Forelimb muscle (tissue), 1 donor: ENCODE data around the gene BBLN. TPM values are rescaled to one million over a fixed set of nuclear protein-coding genes. Genes with fewer than 3 reads are reported as not detected.

Experiments used
- DNase-seq: peaks from one replicate; pipeline ENCODE4 v3.0.0-alpha.2; 2013; ENCODE audit warnings: low read depth
- polyA plus RNA-seq: library from polyadenylated mRNA; unstranded; fragments of 120-200 nt; gene quantifications from one replicate; pipeline ENCODE4 v1.2.1, GENCODE V29; 2013; ENCODE audit not compliant: insufficient read length

Gene BBLN
- polyA plus RNA-seq, 1 donor: 28.3 TPM

- DNase-seq: no peak
These were observed 15.6 kb upstream of the BBLN start for GRCh38 chr9:128144239-128145181.

GRCh38 chr9:128145536-128145935 lies 14.5 kb upstream of the BBLN start:
- DNase-seq: no peak

GRCh38 chr9:128145951-128146351 lies 14.1 kb upstream of the BBLN start:
- no peak for DNase-seq

- no peak for DNase-seq
These were observed 13.4 kb upstream of the BBLN start for GRCh38 chr9:128146591-128147120.

GRCh38 chr9:128148509-128149000 lies 11.5 kb upstream of the BBLN start:
- DNase-seq: no peak

- DNase-seq: no peak
These were observed 10.9 kb upstream of the BBLN start, which contains the start of gene LCN2 for GRCh38 chr9:128149001-128149701. Gene LCN2, plus strand, starts transcription at chr9:128149453. Its CDS starts 73 bp downstream, at chr9:128149526.

GRCh38 chr9:128149951-128150593 lies 10.0 kb upstream of the BBLN start:
- DNase-seq: no peak

- no peak for DNase-seq
These were observed 9.3 kb upstream of the BBLN start for GRCh38 chr9:128150594-128151308.

GRCh38 chr9:128151309-128152132 lies 8.5 kb upstream of the BBLN start:
- no peak for DNase-seq

GRCh38 chr9:128152133-128153059 lies 7.7 kb upstream of the BBLN start:
- no peak for DNase-seq

GRCh38 chr9:128153060-128153946 lies 6.8 kb upstream of the BBLN start:
- DNase-seq: no peak

- no peak for DNase-seq
These were observed 5.9 kb upstream of the BBLN start for GRCh38 chr9:128153947-128154695.

- no peak for DNase-seq
These were observed 4.1 kb upstream of the BBLN start for GRCh38 chr9:128155736-128156500.

- no peak for DNase-seq
These were observed 612 bp upstream of the BBLN start for GRCh38 chr9:128159522-128159783.

GRCh38 chr9:128160603-128160987 lies 530 bp downstream of the BBLN start:
- DNase-seq: no peak

- no peak for DNase-seq
These were observed 1.3 kb downstream of the BBLN start for GRCh38 chr9:128161215-128161902.
